Fibroblast of gingiva (primary cell): ENCODE measurements around the gene CALML6.
"Not testable (repeated sequence)": the region's sequence is repeated elsewhere in the genome, so short reads cannot be mapped to it uniquely, and the experiment has no call there.

Experiments
- DNase-seq: peaks from one replicate; pipeline ENCODE4 v3.0.0-alpha.2; 2011; ENCODE audit warnings: low read depth

CALML6 gene

GRCh38 chr1:1925437-1926345, 10.6 kb downstream of the CALML6 start:
- no peak for DNase-seq

- DNase-seq = no peak
Observed at GRCh38 chr1:1926346-1926811, 11.3 kb downstream of the CALML6 start.

DNA sequence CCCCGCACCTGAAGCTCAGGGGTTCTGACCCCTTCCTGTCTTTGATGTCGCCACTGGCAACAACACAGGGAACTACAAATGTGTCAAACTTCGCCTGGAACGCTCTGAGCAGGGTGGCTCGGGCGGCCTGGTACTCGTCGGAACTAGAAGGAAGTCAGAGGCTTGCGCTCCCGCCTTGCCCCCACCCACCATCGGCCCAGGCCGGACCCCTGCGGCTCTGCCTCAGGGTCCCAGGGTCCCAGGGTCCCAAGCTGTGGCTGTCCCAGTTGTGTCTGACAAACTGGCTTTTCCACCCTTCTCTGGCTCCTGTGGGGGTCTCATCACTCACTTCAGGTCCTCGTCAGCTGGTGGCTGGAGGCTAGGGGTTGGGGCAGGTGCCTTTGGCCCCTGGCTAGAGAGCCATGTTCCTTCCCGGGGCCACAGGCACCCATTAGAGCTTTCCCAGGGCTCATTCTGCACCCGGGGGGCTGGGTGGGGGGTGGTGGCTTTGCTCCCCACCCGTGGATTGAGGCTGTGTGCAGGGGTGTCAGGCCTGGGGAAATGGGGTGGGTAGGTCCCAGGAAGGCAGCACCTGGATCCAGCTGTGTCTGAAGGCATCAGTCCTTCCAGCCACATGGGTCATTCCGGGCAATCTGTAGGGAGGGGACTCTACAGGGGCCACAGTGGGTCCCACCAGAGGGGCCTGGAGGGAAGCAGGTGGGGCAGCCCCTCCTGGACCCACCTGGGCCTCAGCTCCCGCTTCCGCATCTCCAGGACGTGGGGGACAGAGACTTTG, 12.0 kb downstream of the CALML6 start:
- DNase-seq = no peak

- no peak for DNase-seq
Observed at GRCh38 chr1:1927751-1928150, 12.7 kb downstream of the CALML6 start.

DNA sequence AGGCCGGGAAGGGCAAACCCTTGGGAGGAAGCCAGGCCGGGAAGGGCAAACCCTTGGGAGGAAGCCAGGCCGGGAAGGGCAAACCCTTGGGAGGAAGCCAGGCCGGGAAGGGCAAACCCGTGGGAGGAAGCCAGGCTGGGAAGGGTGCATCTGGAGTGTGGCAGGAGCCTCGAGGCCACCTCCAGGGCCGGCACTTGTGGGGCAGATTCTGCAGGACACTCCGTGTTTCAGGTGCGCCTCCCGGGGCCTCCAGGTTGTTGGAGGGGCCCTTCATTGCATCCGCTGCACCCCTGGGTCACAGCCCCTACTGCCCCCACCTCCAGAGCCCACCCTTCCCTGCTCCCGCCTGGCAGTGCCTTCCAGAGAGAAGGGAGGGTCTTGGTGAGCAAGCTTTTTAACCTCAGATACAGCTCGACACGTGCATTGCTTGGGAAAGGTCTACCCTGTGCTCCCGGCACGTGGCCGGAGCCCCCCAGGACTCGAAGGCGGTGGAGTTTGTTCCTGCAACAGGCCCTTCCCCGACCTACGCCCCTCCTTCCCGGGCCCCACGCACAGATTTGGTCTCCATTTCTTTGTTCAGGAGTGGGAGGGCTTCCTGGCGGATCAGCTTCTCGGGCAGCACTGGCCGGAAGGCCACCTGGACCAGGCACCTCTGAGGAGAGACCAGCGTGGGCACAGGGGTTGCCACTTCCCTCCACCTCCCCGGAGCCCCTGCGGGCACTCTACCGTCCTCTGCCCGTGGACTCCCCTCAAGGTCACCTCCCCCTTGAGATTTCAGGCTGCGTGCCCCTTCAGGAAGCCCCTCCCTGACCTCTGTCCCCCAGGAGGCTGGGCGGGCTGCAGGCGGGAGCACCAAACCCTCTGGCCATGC, 13.4 kb downstream of the CALML6 start:
- no peak for DNase-seq

DNA sequence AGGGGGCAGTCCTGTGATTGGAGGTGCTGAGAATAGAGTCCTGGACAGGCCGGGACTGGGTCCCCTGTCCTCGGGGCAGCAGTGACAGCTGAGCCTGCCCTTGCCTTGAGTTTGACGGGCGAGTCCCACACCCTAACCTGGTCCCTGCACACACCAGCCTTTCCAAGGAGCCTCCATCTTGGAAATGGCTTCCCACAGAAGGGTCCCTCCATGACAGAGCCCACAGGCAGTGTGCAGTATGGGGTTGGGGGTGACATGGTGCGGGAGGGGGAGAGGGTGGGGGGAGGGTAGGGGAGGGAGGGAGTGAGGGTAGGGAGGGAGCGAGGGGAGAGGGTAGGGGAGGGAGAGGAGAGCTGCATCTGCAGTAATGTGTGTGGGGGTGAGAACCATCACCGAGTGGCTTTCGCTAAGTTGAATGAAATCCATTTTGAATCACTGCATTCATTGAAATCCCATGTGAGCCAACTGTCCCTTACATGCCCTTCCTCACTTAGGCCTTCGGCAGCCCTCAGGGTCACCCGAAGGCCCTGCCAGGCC, 14.1 kb downstream of the CALML6 start:
- no peak for DNase-seq

- no peak for DNase-seq
Observed at GRCh38 chr1:1929639-1930545, 14.8 kb downstream of the CALML6 start.

DNA sequence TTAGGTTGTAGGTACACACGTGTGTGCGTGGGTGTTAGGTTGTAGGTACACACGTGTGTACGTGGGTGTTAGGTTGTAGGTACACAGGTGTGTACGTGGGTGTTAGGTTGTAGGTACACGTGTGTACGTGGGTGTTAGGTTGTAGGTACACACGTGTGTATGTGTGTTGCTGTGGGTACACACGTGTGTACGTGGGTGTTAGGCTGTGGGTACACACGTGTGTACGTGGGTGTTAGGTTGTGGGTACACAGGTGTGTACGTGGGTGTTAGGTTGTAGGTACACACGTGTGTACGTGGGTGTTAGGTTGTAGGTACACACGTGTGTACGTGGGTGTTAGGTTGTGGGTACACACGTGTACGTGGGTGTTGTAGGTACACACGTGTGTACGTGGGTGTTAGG, 19.8 kb downstream of the CALML6 start:
- DNase-seq = not testable (repeated sequence)

DNA sequence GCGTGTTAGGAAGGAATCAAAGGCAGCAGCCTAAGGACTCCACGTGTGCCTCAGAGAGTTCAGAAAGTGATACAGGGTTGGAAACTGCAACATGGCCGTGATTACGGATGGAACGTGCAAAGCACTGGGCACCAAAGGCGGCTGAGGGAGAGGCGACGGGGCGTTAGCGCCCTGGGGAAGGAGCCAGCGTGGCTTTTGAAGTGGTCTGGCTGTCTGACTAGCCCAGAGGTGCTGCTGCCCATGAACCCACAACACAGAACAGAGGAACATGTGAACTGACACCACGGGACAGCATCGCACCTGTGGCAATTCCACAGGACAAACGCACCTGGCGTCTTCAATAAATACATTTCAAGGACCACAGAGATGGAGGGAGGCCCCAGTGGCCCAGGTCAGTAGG, 22.0 kb downstream of the CALML6 start:
- DNase-seq = no peak

- DNase-seq = no peak
Observed at GRCh38 chr1:1937549-1938275, 22.7 kb downstream of the CALML6 start.

DNA sequence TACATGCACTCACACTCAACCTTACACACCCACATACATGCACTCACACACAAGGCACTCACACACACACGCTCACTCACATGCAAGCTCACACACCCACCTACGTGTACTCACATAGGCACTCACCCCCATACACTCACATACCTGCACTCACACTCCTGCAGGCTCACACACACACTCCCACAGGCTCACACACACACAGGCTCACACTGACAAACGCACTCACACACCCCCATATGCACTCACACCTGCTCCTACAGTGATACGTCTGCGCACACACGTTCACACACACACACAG, 23.2 kb downstream of the CALML6 start:
- DNase-seq = no peak

DNA sequence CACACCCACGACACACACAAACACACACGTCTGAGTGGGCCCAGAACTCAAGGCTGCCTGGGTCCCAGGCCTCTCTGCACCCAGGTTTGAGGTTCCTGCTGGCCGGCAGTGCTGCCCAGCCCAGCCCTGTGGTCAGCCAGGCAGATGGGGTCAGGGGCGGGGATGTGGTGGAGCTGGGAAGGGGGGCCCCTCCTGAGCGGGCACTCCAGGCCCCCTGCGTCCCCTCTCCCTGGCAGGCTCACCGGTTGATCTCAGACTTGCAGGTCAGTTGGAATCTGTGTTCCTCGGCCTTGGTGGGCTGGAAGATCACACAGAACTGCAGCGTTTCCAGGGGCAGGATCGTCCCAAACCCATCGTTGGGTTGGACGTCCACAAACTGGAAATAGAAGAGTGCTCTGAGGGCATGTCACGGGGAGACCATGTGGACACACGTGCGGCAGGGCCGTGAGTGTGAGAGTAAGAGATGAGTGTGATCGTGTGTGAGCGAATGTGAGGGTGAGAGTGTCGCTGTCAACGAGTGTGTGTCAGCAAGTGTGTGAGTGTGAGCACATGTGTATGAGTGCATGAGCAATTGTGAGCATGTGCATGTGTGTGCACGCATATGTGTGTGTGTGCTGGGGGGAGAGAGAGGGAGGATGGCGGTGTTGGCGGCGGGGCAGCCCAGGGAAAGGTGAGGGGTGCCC, 23.7 kb downstream of the CALML6 start:
- no peak for DNase-seq

- DNase-seq = no peak
Observed at GRCh38 chr1:1939296-1940122, 24.4 kb downstream of the CALML6 start.

GRCh38 chr1:1940123-1940425, 25.0 kb downstream of the CALML6 start:
- DNase-seq = no peak

- no peak for DNase-seq
Observed at GRCh38 chr1:1941211-1941841, 26.3 kb downstream of the CALML6 start.

- no peak for DNase-seq
Observed at GRCh38 chr1:1941868-1942752, 27.1 kb downstream of the CALML6 start.
